ENCODE results near the gene RAI1.

- TF ChIP-seq CTCF (IDR thresholded peaks at IDR 0.05; ENCODE audit: insufficient read depth, low read depth, low read length) (no peak), EZH2 (IDR thresholded peaks at IDR 0.05; ENCODE audit: insufficient read depth, low read length) (no peak)
Measured at GRCh38 chr17:17676752-17677151, 4.5 kb upstream of the RAI1 start.
